Panc1 (cell line): Measurements from ENCODE around the gene SVOP.
"Not testable (repeated sequence)": the region's sequence is repeated elsewhere in the genome, so short reads cannot be mapped to it uniquely, and the experiment has no call there.

Experiments used
- POLR2AphosphoS5 ChIP-seq: IDR thresholded peaks from 2 replicates; pipeline ENCODE4 v1.6.1; 2012; ENCODE audit warnings: mild to moderate bottlenecking, low read depth, low read length, moderate library complexity
- SIN3A ChIP-seq: IDR thresholded peaks from 2 replicates; pipeline ENCODE4 v1.6.1; 2012; ENCODE audit warnings: low read depth, mild to moderate bottlenecking, low read length, moderate library complexity, borderline replicate concordance; ENCODE audit not compliant: insufficient read depth
- TCF7L2 ChIP-seq: IDR thresholded peaks from 2 replicates; pipeline ENCODE4 v1.6.1; 2011; ENCODE audit warnings: mild to moderate bottlenecking, low read depth, low read length, inconsistent platforms
- TF ChIP-seq, protein P1 (sequence below): fragments of 450-650 bp; IDR thresholded peaks from 2 replicates; pipeline ENCODE4 v1.5.1; 2017; ENCODE audit warnings: mild to moderate bottlenecking

DNA sequence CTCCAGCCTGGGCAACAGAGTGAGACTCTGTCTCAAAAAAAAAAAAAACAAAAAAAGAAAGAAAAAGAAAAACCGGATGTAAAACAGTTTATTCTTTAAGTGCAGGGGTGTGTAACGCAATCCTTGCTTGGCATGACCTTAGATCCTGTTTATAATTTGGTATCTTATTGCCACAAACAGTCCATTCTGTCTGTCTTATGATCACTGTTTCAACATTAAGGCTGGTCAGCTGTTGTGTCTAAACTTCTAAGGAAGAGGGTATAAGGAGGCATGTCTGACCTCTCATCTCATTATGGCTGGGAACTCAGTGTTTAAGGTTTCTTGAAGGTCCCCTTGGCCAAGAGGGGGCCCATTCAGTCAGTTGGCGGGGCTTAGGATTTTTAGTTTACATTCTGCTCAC, 27.8 kb upstream of the SVOP start:
- TF ChIP-seq, protein P1, sequence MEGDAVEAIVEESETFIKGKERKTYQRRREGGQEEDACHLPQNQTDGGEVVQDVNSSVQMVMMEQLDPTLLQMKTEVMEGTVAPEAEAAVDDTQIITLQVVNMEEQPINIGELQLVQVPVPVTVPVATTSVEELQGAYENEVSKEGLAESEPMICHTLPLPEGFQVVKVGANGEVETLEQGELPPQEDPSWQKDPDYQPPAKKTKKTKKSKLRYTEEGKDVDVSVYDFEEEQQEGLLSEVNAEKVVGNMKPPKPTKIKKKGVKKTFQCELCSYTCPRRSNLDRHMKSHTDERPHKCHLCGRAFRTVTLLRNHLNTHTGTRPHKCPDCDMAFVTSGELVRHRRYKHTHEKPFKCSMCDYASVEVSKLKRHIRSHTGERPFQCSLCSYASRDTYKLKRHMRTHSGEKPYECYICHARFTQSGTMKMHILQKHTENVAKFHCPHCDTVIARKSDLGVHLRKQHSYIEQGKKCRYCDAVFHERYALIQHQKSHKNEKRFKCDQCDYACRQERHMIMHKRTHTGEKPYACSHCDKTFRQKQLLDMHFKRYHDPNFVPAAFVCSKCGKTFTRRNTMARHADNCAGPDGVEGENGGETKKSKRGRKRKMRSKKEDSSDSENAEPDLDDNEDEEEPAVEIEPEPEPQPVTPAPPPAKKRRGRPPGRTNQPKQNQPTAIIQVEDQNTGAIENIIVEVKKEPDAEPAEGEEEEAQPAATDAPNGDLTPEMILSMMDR, result not testable (repeated sequence)
- TF ChIP-seq POLR2AphosphoS5, SIN3A, TCF7L2: not testable (repeated sequence)
